Peyer's patch (tissue), 4 donors: ENCODE results near the gene TBXA2R.

Experiments used
- CTCF ChIP-seq, 6 experiments: fragments of 450-650 bp in 4 of 6; fragments of 200-600 bp in 2 of 6; sonication (generic) in 1 of 6; IDR thresholded peaks; one replicate each; pipeline ENCODE4 v1.5.1; 2017 to 2019; ENCODE audit warnings: antibody characterized with exemption in 6 of 6, mild to moderate bottlenecking in 3 of 6, moderate library complexity in 1 of 6
- POLR2A ChIP-seq, 2 donors: fragments of 450-650 bp; IDR thresholded peaks; one replicate each; pipeline ENCODE4 v1.5.1; 2017; ENCODE audit warnings: antibody characterized with exemption in 2 of 2, mild to moderate bottlenecking in 2 of 2, moderate library complexity in 2 of 2

GRCh38 chr19:3585301-3586126 is 21.2 kb downstream of the TBXA2R start, which contains the start of gene GIPC3:
- TF ChIP-seq CTCF (IDR thresholded peaks at IDR 0.05), result no peak
- no peak for TF ChIP-seq POLR2A (IDR thresholded peaks at IDR 0.05)
